ENCODE data around the gene ANKRD62. TPM values are rescaled to one million over a fixed set of nuclear protein-coding genes. Genes with fewer than 3 reads are reported as not detected.

ANKRD62 gene
- total and polyA plus RNA-seq, 9 of the 15 experiments (the other 6 are each of a cell fraction or from before 2014, with no cell fraction given): 0.16 to 1.1 (median 0.45) TPM; not detected in 1

- TF ChIP-seq ZNF121 (CRISPR knock-in tag; conservative IDR thresholded peaks at IDR 0.05) (no peak), TRIM24 (IDR thresholded peaks at IDR 0.05) (peak; percentile 55 to 76; a peak in 1 of 4 replicates), EP300 (IDR thresholded peaks at IDR 0.05; ENCODE audit: low read length) (peak; percentile 29; the same call in 1 of the 2 replicates), CEBPB (tag; IDR thresholded peaks at IDR 0.05) (peak; percentile 79), ZNF280B (CRISPR knock-in tag; IDR thresholded peaks at IDR 0.05) (no peak), PPARD (CRISPR knock-in tag; IDR thresholded peaks at IDR 0.05) (no peak), FOXK1 (CRISPR knock-in tag; IDR thresholded peaks at IDR 0.05; ENCODE audit: borderline replicate concordance) (no peak), ZZZ3 (IDR thresholded peaks at IDR 0.05) (no peak), KLF6 (CRISPR knock-in tag; IDR thresholded peaks at IDR 0.05; ENCODE audit: borderline replicate concordance) (no peak), ZEB2 (IDR thresholded peaks at IDR 0.05) (no peak), ATF3 (IDR thresholded peaks at IDR 0.05) (peak; percentile 41; the same call in 1 of the 2 replicates), ATF3 (CRISPR knock-in tag; conservative IDR thresholded peaks at IDR 0.05) (no peak), SMARCC2 (IDR thresholded peaks at IDR 0.05; ENCODE audit: low read depth) (no peak), RFX5 (IDR thresholded peaks at IDR 0.05; ENCODE audit: low read depth, low read length) (no peak)
These were observed 20.5 kb downstream of the ANKRD62 start (continued) for GRCh38 chr18:12113999-12114646.

Measured in K562 (cell line).